Esophagus mucosa (tissue), 1 donor: Measurements from ENCODE around the gene CCNC. TPM values are rescaled to one million over a fixed set of nuclear protein-coding genes. Genes with fewer than 3 reads are reported as not detected.

Source experiments
- ATAC-seq: fragments of 200-7000 bp; cut with Tn5 transposase; one replicate; pipeline ENCODE4 v1.9.1; 2020
- total RNA-seq: library from RNA; stranded (reverse); gene quantifications from one replicate; pipeline ENCODE4 v1.2.4, GENCODE V29; 2023
- donor health status: DM: yes; HTN: yes; CAD: no.

CCNC gene
- total RNA-seq, 1 donor from 2014 or later, result 38.5 TPM

GRCh38 chr6:99543968-99544367 lies 24.5 kb downstream of the CCNC start:
- ATAC-seq, result no peak

- ATAC-seq, result no peak
Measured at GRCh38 chr6:99530627-99531026, 37.8 kb downstream of the CCNC start.

- ATAC-seq, result no peak
Measured at GRCh38 chr6:99522531-99522930, 45.9 kb downstream of the CCNC start.

- ATAC-seq, result peak; percentile 39
Measured at GRCh38 chr6:99521633-99522151, 46.8 kb downstream of the CCNC start.

- ATAC-seq, result peak; percentile 95
Measured at GRCh38 chr6:99520855-99521632, 47.4 kb downstream of the CCNC start.

- no peak for ATAC-seq
Measured at GRCh38 chr6:99519446-99519845, 49.0 kb downstream of the CCNC start.

GRCh38 chr6:99514089-99514488 lies 54.4 kb downstream of the CCNC start:
- no peak for ATAC-seq

- ATAC-seq, result no peak
Measured at GRCh38 chr6:99512033-99512432, 56.4 kb downstream of the CCNC start.

- no peak for ATAC-seq
Measured at GRCh38 chr6:99507648-99508047, 60.8 kb downstream of the CCNC start.

GRCh38 chr6:99501762-99502161 lies 66.7 kb downstream of the CCNC start:
- ATAC-seq, result no peak

- ATAC-seq, result no peak
Measured at GRCh38 chr6:99498421-99498820, 70.0 kb downstream of the CCNC start.

- ATAC-seq, result no peak
Measured at GRCh38 chr6:99495466-99495865, 73.0 kb downstream of the CCNC start.

Other genes starting within 250 kb of the CCNC start
- gene FAXC, start 219.0 kb downstream of the CCNC start, total RNA-seq, result 1.6 TPM
- 9.2 TPM for gene COQ3, start 174.5 kb downstream of the CCNC start, total RNA-seq
- gene PNISR, start 143.4 kb downstream of the CCNC start, total RNA-seq, result 27.7 TPM
- 6.5 TPM for gene USP45, start 53.2 kb downstream of the CCNC start, total RNA-seq
- gene PRDM13, start 38.2 kb upstream of the CCNC start, total RNA-seq, result not detected